Body of pancreas (tissue), 4 donors: ENCODE results near the gene NF2. TPM values are rescaled to one million over a fixed set of nuclear protein-coding genes. Genes with fewer than 3 reads are reported as not detected.

Experiments
- ATAC-seq: fragments of 150-250 bp; one replicate; pipeline ENCODE4 v1.9.1; 2016
- DNase-seq, 4 donors: peaks; one replicate each; pipeline ENCODE4 v3.0.0-alpha.2; 2019
- H3K27ac ChIP-seq, 4 donors: fragments of 200-600 bp; sonication (generic); 1 replicate in 3 of 4; 2 replicates in 1 of 4; pipeline versions ENCODE4 v1.5.1 to v1.6.1; 2016 to 2019; ENCODE audit warnings: mild to moderate bottlenecking in 1 of 4, mixed read lengths in 1 of 4, moderate library complexity in 1 of 4
- H3K27me3 ChIP-seq, 2 donors: fragments of 200-600 bp; sonication (generic); one replicate each; pipeline ENCODE4 v1.6.0; 2016; ENCODE audit warnings: mild to moderate bottlenecking in 1 of 2
- H3K36me3 ChIP-seq, 2 donors: fragments of 200-600 bp; sonication (generic); replicated peaks in 1 of 2; 2 replicates each; pipeline ENCODE4 v1.5.1; 2016; ENCODE audit warnings: low read depth in 2 of 2; ENCODE audit not compliant: insufficient read depth in 1 of 2
- H3K4me1 ChIP-seq: fragments of 200-600 bp; sonication (generic); one replicate; pipeline ENCODE4 v1.6.0; 2016
- H3K4me3 ChIP-seq, 2 donors: fragments of 200-600 bp; sonication (generic); 1 replicate in 1 of 2; 2 replicates in 1 of 2; pipeline ENCODE4 v1.5.1; 2016 to 2019
- H3K9me3 ChIP-seq, 3 donors: fragments of 200-600 bp; sonication (generic); 1 replicate in 2 of 3; 2 replicates in 1 of 3; pipeline ENCODE4 v1.5.1; 2016
- POLR2A ChIP-seq, 3 donors: fragments of 450-650 bp; IDR thresholded peaks; one replicate each; pipeline ENCODE4 v1.6.1; 2016; ENCODE audit warnings: antibody characterized with exemption in 3 of 3, mild to moderate bottlenecking in 2 of 3
- WGBS, 2 donors: methylation state at CpG; one replicate each; pipeline ENCODE4 v1.1.5; 2017; 5-methylcytosine and 5-hydroxymethylcytosine counted together
- intact Hi-C: fragments of 100-400 bp; cut with DNase I; formaldehyde crosslinking; loops from one replicate; pipeline ENCODE4 v1.15.1; 2023
- total RNA-seq, 2 donors: library from RNA; depleted of rRNA; stranded (reverse); fragments of >200 nt; gene quantifications; one replicate each; pipeline ENCODE4 v1.1.0, GENCODE V29; 2016
- TF ChIP-seq, protein P1 (sequence below), 7 experiments: fragments of 450-650 bp in 4 of 7; fragments of 200-600 bp in 3 of 7; sonication (generic) in 3 of 7; IDR thresholded peaks; one replicate each; pipeline ENCODE4 v1.5.1; 2016 to 2019; ENCODE audit warnings: antibody characterized with exemption in 7 of 7

The NF2 gene
- total RNA-seq, 2 donors from 2014 or later: 21.4 to 26.5 TPM

DNA sequence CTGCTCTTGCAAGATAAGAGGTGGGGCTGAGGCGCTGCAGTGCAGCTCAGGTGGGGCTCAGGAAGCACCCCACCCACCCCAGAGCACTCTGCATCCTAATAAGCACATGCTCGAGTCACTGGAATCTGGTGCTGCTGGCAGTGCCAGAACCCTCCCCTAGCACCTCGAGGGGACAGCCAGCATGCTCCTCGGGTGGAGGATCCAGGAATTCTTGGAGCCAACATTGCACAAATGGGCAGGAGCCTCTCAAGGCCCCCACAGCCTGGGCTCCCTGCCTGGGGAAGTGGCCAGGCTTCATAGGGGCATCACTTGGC is 88.9 kb downstream of the NF2 start:
- Histone ChIP-seq H3K4me3 (no peak overlapping the region), H3K27ac (no peak overlapping the region), H3K4me1 (no peaks in the 10 kb centered on the region), H3K27me3 (no peaks in the 10 kb centered on the region), H3K9me3 (no peaks in the 10 kb centered on the region), H3K36me3 (peaks cover 0 to 2% of the 10 kb centered on the region in 2 donors)
- no peak for DNase-seq
- 45% methylated on average over 4 of the region's 4 CpGs; no CpG with 5 or more reads in 1 of the 2 donors for WGBS, 2 donors
- no peak for ATAC-seq
- intact Hi-C loops: loop anchor here (5.0 to 10.0 kb wide), 2 partner anchors 313 to 395 kb away; no protein-coding TSS in a partner anchor
- TF ChIP-seq, protein P1, sequence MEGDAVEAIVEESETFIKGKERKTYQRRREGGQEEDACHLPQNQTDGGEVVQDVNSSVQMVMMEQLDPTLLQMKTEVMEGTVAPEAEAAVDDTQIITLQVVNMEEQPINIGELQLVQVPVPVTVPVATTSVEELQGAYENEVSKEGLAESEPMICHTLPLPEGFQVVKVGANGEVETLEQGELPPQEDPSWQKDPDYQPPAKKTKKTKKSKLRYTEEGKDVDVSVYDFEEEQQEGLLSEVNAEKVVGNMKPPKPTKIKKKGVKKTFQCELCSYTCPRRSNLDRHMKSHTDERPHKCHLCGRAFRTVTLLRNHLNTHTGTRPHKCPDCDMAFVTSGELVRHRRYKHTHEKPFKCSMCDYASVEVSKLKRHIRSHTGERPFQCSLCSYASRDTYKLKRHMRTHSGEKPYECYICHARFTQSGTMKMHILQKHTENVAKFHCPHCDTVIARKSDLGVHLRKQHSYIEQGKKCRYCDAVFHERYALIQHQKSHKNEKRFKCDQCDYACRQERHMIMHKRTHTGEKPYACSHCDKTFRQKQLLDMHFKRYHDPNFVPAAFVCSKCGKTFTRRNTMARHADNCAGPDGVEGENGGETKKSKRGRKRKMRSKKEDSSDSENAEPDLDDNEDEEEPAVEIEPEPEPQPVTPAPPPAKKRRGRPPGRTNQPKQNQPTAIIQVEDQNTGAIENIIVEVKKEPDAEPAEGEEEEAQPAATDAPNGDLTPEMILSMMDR (IDR thresholded peaks at IDR 0.05): no peak
- TF ChIP-seq POLR2A (IDR thresholded peaks at IDR 0.05): no peak

DNA sequence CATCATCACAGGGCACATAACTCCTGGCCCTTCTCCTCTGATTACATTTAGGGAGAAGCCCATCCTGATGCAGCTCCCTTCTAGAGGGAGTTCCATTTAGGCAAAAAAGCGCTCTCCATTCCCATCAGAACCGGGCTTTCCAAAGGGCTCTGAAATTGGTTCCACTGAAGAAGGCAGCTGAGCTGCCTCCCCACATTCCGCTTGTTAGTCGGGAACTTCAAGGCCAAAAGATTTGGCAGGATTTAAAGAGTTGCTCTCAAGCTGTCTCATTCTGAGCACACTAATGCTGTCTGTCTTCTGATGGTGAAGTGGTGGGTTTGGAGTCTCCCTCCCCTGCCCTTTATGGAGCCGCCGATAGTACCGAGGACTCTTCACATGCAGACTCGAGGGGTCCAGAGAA is 89.7 kb downstream of the NF2 start:
- Histone ChIP-seq H3K27me3 (no peaks in the 10 kb centered on the region), H3K9me3 (no peaks in the 10 kb centered on the region), H3K4me3 (no peak overlapping the region), H3K27ac (no peak overlapping the region), H3K4me1 (no peaks in the 10 kb centered on the region), H3K36me3 (peaks cover 0 to 2% of the 10 kb centered on the region in 2 donors)
- ATAC-seq: no peak
- DNase-seq: no peak
- TF ChIP-seq, protein P1 (IDR thresholded peaks at IDR 0.05): no peak
- no peak for TF ChIP-seq POLR2A (IDR thresholded peaks at IDR 0.05)
- intact Hi-C loops: loop anchor here (5.0 to 10.0 kb wide), 2 partner anchors 312 to 394 kb away; no protein-coding TSS in a partner anchor
- WGBS, 2 donors: 73 to 77% methylated on average over 8 of the region's 8 CpGs

DNA sequence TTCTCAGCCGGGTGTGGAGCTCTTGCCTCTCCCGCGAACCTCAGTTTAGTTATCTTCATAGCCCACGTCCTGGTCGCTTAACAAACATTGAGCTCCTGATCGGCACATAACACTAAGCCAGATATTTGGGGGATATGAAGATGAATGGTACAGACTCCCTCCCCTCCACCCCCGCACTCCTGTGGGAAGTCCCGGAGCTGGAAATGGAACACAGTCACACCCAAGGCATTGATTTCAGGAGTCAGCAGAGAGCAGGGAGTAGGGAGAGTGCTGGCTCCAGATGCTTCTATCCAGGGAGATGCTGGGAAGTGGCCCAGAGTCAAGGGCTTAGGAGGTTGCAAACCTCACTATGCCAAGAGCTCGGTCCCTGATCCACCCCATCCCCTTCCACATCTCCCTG is 90.2 kb downstream of the NF2 start:
- H3K4me1 ChIP-seq: no peaks in the 10 kb centered on the region
- DNase-seq (no peak), ATAC-seq (no peak)
- H3K4me3 ChIP-seq: no peak overlapping the region
- intact Hi-C loops: loop anchor here (5.0 to 10.0 kb wide), 2 partner anchors 311 to 394 kb away; no protein-coding TSS in a partner anchor
- H3K27me3 ChIP-seq: no peaks in the 10 kb centered on the region
- no peaks in the 10 kb centered on the region for H3K9me3 ChIP-seq
- TF ChIP-seq, protein P1 (IDR thresholded peaks at IDR 0.05): no peak
- TF ChIP-seq POLR2A (IDR thresholded peaks at IDR 0.05): no peak
- no peak overlapping the region for H3K27ac ChIP-seq
- peaks cover 0 to 2% of the 10 kb centered on the region in 2 donors for H3K36me3 ChIP-seq
- WGBS, 2 donors: 82 to 87% methylated on average over 7 to 9 of the region's 9 CpGs

DNA sequence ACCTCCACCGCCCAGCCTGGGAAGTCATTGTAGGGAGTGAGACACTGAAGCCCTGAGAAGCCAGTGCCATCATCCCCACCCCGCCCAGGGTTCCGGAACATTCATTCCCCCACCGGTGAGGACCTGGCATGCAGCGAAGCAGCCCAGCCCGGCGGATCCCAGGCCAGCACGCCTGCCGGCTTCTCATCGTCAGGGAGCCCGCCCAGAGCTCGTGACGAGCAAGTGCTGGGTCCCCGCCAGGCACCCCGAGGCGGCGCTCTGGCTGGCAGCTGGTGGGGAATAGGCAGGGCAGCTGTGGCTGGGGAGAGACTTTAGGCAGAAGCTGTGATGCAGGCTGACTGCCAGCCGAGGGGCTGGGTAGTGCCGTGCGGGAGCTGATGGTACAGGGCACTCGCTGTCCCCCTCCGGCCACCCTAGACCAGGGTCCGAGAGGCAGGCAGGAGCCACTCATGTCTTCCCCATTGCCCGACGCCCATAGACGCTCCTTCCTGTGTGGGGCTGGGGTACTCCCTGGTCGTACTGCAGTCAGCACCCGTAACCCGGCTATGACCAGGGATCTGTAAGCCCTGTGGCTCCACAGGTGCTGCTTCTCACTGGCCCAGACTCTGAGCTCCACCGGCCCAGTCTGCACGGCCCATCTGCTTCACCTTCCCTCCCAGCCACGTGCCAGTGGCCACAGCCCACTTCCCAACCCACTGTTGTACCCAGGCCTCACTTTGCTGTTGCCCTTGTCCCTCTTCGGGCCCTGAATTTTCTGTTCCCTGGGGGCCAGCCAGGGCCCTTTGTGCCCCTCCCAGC is 91.9 kb downstream of the NF2 start:
- H3K36me3 ChIP-seq: peaks cover 0 to 2% of the 10 kb centered on the region in 2 donors
- WGBS, 2 donors: 91 to 99% methylated on average over 17 to 26 of the region's 33 CpGs
- intact Hi-C loops: loop anchor here (10.0 kb wide), 1 partner anchor 309 kb away; no protein-coding TSS in a partner anchor

More for the DNA sequence above, 91.9 kb downstream of the NF2 start:
- no peak for TF ChIP-seq POLR2A (IDR thresholded peaks at IDR 0.05)
- TF ChIP-seq, protein P1 (IDR thresholded peaks at IDR 0.05): no peak
- no peak overlapping the region for H3K27ac ChIP-seq
- H3K9me3 ChIP-seq: no peaks in the 10 kb centered on the region
- H3K4me3 ChIP-seq: no peak overlapping the region
- no peaks in the 10 kb centered on the region for H3K4me1 ChIP-seq
- H3K27me3 ChIP-seq: no peaks in the 10 kb centered on the region
- no peak for ATAC-seq
- no peak for DNase-seq
